SK-MEL-5 (cell line): Measurements from ENCODE around the gene RAPGEF4. TPM values are rescaled to one million over a fixed set of nuclear protein-coding genes. Genes with fewer than 3 reads are reported as not detected.
"Not testable (repeated sequence)": the region's sequence is repeated elsewhere in the genome, so short reads cannot be mapped to it uniquely, and the experiment has no call there.

Experiments used
- DNase-seq: peaks from one replicate; pipeline ENCODE4 v3.0.0-alpha.2; 2016; ENCODE audit warnings: low read depth, low spot score
- in situ Hi-C: cut with HindIII; loops from 2 replicates; pipeline ENCODE4 v1.10.0; 2016; ENCODE audit warnings: low sequenced_read_pairs, high pct_unique_total_duplicates, low pct_unique_long_range_greater_than_20kb
- total RNA-seq: library from RNA; depleted of rRNA; stranded (reverse); fragments of >200 nt; shearing (Covaris generic); gene quantifications from 2 replicates; pipeline ENCODE4 v1.2.3, GENCODE V29; 2014

Gene RAPGEF4
- total RNA-seq, 1 experiment from 2014 or later: 4.5 TPM

DNA sequence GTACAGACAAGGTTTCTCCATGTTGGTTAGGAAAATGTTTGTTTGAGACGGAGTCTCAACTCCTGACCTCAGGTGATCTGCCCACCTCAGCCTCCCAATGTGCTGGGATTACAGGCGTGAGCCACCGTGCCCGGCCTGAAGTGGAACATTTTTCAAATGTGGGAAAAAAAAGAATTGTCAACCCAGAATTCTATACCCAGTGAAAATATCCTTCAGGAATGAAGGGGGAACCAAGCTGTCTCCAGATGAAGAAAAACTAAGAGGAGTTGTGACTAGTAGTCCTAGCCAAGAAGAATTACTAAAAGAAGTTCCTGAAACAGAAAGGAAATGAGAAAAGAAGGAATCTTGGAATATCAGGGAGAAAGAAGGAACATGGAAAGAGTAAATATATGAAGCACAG lies 25.7 kb downstream of the RAPGEF4 start:
- DNase-seq: no peak
- in situ Hi-C loops: no loop called here

GRCh38 chr2:172762574-172762973 lies 26.9 kb downstream of the RAPGEF4 start:
- in situ Hi-C loops: no loop called here
- no peak for DNase-seq

DNA sequence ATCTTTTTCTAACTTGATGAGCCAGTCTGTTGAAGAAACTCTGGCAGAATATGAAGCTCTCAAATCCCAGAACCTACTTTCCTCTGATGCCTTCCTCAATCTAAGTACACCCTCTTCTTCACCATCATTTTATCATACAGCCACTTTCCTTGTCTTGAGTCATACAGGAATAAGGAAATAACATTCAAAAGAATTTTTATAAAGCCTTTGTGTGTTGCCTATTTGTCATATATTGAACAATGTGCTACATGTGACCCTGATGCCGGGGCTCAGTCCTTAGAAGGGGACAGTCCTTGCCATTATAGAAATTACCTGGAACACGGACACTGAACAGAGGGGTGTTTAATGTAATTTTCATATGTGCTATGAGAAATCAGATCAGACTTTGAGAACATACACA lies 27.4 kb downstream of the RAPGEF4 start:
- no peak for DNase-seq
- in situ Hi-C loops: no loop called here

DNA sequence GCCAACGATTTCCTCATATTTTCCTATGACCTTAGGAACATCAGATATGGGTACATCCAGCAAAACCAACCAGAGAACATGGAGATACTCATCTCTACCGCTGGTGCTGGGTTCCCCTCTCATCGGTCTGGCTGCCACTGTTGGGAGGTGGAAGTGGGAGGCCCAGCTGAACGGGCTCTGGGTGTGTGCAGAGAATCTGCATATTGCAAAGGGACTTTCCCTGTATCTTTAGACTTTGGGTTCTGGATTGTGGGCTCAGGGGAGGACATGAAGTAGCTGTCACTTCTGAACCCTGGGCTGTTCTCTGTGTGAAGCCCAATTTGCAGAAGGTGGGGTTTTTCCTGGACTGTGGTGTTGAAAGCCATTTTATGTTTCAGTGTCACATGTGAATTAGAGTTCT lies 30.0 kb downstream of the RAPGEF4 start:
- no peak for DNase-seq
- in situ Hi-C loops: no loop called here

GRCh38 chr2:172768401-172768800 lies 32.8 kb downstream of the RAPGEF4 start:
- in situ Hi-C loops: no loop called here

GRCh38 chr2:172769879-172770278 lies 34.2 kb downstream of the RAPGEF4 start:
- in situ Hi-C loops: no loop called here
- no peak for DNase-seq

More at GRCh38 chr2:172768401-172768800, 32.8 kb downstream of the RAPGEF4 start:
- no peak for DNase-seq

DNA sequence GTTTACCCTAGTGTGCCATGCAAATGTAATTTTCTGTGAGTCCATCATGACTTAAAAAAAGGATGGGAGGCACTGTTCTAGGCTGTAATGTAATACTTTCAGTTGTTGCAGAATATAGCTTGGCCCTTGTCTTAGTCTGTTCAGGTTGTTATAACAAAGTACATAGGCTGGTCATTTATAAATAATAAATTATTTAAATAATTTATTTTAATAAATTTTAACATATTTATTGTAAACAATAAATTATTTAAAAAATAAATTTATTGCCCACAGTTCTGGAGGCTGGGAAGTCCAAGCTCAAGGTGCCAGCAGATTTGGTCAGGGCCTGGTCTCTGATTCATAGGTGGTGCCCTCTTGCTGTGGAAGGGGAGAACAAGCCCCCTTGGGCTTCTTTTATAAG lies 35.2 kb downstream of the RAPGEF4 start:
- no peak for DNase-seq
- in situ Hi-C loops: no loop called here

DNA sequence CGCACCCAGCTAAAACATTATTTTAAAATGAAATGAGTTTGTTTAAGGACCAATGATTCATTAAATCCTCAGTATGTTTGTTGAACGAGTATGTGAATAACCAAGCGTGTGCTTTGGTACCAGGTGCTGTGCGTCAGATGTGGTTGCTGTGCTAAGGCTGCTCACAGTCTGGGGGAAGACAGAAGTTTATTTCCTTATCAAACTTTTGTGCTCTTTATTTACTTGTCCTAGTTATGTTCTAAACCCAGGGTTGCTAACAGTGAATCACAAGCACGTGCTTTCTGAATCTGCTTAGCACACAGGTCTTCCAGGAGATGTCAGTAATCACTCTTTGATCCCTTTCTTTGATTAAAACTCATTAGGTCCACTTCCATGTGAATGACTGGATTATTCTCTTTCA lies 37.0 kb downstream of the RAPGEF4 start:
- in situ Hi-C loops: no loop called here
- DNase-seq: no peak

DNA sequence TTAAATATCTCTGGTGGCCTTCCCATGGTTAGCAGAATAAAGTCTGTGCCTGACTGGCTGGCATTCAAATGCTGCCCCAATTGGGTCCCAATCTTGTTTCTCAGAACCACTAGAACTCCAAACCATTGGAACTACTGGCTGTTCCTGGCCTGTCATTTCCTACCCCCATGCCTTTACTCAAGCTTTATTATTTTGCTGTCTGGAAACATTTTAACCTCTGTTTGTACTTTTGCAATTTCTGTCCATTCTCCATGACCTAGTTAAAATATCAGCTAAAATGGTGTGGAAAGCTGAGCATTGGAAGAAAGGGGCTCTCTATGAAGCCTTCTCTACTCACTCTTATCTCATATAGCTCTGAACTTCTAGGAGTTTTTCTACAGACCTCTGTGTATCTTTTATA lies 38.7 kb downstream of the RAPGEF4 start:
- DNase-seq: no peak
- in situ Hi-C loops: no loop called here

DNA sequence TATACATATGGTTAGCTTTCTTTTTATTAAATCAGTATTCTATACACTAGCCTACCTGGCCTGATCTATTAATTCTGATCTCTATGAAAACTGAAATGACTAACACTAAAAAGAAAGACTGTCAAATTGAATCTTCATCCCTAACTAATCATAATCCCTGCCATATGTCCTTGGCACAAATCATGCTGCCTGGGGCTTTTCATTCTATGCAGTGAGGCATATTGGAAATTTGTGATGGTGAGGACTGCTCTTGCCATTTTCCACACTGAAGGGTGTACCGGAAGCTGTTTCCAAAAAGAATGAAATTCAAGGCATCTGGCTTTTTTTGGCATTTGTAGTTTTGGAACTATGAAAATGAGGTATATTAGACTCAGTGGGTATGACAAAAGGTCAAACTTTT lies 39.7 kb downstream of the RAPGEF4 start:
- in situ Hi-C loops: no loop called here
- DNase-seq: no peak

- in situ Hi-C loops: no loop called here
- no peak for DNase-seq
Measured at GRCh38 chr2:172777431-172777830, 41.8 kb downstream of the RAPGEF4 start.

DNA sequence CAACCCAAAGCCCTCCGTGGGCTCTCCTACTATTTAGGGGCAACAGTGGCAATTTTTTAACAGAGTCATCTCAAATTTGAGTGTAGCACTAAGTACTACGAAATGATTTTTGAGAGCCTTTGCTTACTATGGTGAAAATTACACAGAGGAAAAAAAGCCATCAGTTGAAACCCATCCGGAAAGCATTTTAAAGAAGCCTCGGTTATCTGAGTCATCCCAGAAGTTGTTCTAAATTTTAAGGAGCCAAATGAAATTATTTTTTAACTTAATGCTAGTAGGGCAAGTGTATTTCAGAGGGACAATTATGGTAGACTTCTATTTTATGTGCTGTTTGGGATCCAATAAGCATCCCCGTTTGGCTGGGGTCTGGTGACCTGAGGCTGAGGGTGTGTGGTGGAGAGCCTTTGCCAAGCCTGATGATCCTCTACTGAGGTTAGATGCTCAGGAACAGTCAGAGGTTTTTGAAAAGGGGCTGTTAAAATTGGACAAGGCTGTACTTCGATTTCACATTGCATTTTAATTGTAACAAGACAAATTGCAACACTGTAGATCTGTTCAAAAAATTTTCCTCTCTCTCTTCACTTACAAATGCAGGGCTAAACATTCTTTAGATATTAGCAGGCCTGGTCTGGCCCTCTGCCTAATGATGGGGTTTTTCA lies 47.0 kb downstream of the RAPGEF4 start:
- no peak for DNase-seq
- in situ Hi-C loops: no loop called here

GRCh38 chr2:172783165-172783898 lies 47.7 kb downstream of the RAPGEF4 start:
- in situ Hi-C loops: no loop called here
- peak; percentile 82 for DNase-seq

GRCh38 chr2:172788871-172789270 lies 53.2 kb downstream of the RAPGEF4 start:
- in situ Hi-C loops: no loop called here
- no peak for DNase-seq

DNA sequence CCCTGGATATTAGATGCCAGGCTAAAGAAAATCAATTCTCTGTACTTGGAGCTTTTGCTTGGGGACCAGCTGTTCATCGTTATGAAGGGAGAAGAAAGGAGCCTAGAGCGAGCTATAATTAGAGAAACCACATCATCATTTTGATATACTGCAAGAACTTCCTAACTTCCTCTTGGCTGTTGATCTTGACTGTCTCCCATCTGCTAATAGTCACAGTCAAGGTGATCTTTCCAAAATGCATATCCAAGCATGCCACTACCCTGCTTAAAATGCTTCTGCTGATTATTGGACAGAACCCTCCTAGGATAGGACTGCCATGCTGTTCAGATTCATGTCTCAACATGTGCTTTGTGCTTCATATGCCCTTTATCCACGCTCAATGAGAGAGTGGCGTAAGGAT lies 54.8 kb downstream of the RAPGEF4 start:
- in situ Hi-C loops: no loop called here

GRCh38 chr2:172791953-172792352 lies 56.3 kb downstream of the RAPGEF4 start:
- in situ Hi-C loops: no loop called here
- DNase-seq: no peak

More for the DNA sequence above, 54.8 kb downstream of the RAPGEF4 start:
- no peak for DNase-seq

GRCh38 chr2:172792711-172793110 lies 57.1 kb downstream of the RAPGEF4 start:
- in situ Hi-C loops: no loop called here

DNA sequence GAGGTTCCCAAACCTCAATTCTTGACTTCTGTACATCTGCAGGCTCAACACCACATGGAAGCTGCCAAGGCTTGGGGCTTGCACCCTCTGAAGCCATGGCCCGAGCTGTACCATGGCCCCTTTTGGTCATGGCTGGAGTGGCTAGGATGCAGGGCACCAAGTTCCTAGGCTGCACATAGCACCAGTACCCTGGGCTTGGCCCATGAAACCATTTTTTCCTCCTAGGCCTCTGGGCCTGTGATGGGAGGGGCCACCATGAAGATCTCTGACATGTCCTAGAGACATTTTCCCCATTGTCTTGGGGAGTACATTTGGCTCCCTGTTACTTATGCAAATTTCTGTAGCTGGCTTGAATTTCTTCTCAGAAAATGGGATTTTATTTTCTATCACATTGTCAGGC lies 67.7 kb downstream of the RAPGEF4 start:
- in situ Hi-C loops: not testable (repeated sequence)

More at GRCh38 chr2:172792711-172793110, 57.1 kb downstream of the RAPGEF4 start:
- DNase-seq: no peak

DNA sequence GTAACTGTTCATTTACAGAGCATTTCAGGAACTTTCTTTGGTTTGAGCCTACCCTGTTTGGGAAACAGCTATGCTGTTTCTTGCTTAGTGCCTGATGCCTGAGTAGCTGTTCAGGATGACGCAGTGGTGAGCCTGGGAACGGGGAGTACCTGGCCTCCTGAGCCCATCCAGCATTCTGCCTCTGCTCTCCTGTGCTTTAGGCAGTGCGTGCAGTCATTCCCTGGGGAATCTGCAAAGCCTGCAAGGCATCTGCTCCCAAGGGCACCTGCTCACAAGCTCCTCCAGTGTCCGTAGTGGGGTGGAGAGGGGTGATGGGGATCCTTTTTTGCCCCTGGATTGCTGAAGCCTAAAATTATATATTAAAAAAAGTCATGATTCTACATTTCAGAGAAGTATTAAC lies 68.8 kb downstream of the RAPGEF4 start:
- in situ Hi-C loops: no loop called here

More for the DNA sequence above, 67.7 kb downstream of the RAPGEF4 start:
- DNase-seq: not testable (repeated sequence)

More for the DNA sequence above, 68.8 kb downstream of the RAPGEF4 start:
- no peak for DNase-seq
